Measurements from ENCODE around the gene CACNA2D2. TPM values are rescaled to one million over a fixed set of nuclear protein-coding genes. Genes with fewer than 3 reads are reported as not detected.

CACNA2D2 gene
- total RNA-seq, 1 experiment from 2014 or later = 22.0 TPM

- no peaks in the 10 kb centered on the region for H3K36me3 Mint-ChIP-seq
- H3K9me3 Mint-ChIP-seq = no peaks in the 10 kb centered on the region
- ChIA-PET POLR2A (no interaction called here), CTCF (interaction anchor here (0.9 to 4.1 kb wide), 4 partner anchors 60 to 119 kb away, joined by 3 to 18 read pairs (median 3); no protein-coding TSS in a partner anchor)
- no peak overlapping the region for H3K27ac Mint-ChIP-seq
- H3K4me1 Mint-ChIP-seq = no peaks in the 10 kb centered on the region; the same call in 1 of the 2 replicates
- DNase-seq (ENCODE audit: low spot score) (no peak), ATAC-seq (no peak)
- H3K4me3 Mint-ChIP-seq = no peak overlapping the region
- H3K27me3 Mint-ChIP-seq (ENCODE audit: low read depth) = no peaks in the 10 kb centered on the region
- TF ChIP-seq ATF2 (CRISPR knock-in tag; IDR thresholded peaks at IDR 0.05; ENCODE audit: borderline replicate concordance, low read depth) = no peak
- TF ChIP-seq ZNF512 (CRISPR knock-in tag; IDR thresholded peaks at IDR 0.05; ENCODE audit: borderline replicate concordance) = no peak
- TF ChIP-seq GRHL2 (CRISPR knock-in tag; IDR thresholded peaks at IDR 0.05; ENCODE audit: insufficient replicate concordance, severe bottlenecking) = no peak
- no peak for TF ChIP-seq MXD4 (CRISPR knock-in tag; IDR thresholded peaks at IDR 0.05; ENCODE audit: borderline replicate concordance)
- no peak for TF ChIP-seq ZNF281 (CRISPR knock-in tag; IDR thresholded peaks at IDR 0.05)
- TF ChIP-seq JUN (CRISPR knock-in tag; IDR thresholded peaks at IDR 0.05) = no peak
- TF ChIP-seq ATF3 (CRISPR knock-in tag; conservative IDR thresholded peaks at IDR 0.05) = no peak
- no peak for TF ChIP-seq IRF2 (CRISPR knock-in tag; IDR thresholded peaks at IDR 0.05; ENCODE audit: borderline replicate concordance, low read depth)
- no peak for TF ChIP-seq RORB (CRISPR knock-in tag; IDR thresholded peaks at IDR 0.05)
- no peak for TF ChIP-seq USF1 (CRISPR knock-in tag; IDR thresholded peaks at IDR 0.05)
- TF ChIP-seq KAT7 (CRISPR knock-in tag; IDR thresholded peaks at IDR 0.05; ENCODE audit: borderline replicate concordance) = no peak
- no peak for TF ChIP-seq STAT6 (CRISPR knock-in tag; conservative IDR thresholded peaks at IDR 0.05; ENCODE audit: low read depth)
- no peak for TF ChIP-seq CREB1 (CRISPR knock-in tag; IDR thresholded peaks at IDR 0.05)
- TF ChIP-seq NR1H2 (CRISPR knock-in tag; IDR thresholded peaks at IDR 0.05) = no peak
- TF ChIP-seq ZSCAN18 (CRISPR knock-in tag; IDR thresholded peaks at IDR 0.05) = no peak
- no peak for TF ChIP-seq ZNF263 (CRISPR knock-in tag; IDR thresholded peaks at IDR 0.05; ENCODE audit: low read depth)
- no peak for TF ChIP-seq ZNF671 (CRISPR knock-in tag; IDR thresholded peaks at IDR 0.05)
- no peak for TF ChIP-seq ZNF396 (CRISPR knock-in tag; IDR thresholded peaks at IDR 0.05; ENCODE audit: borderline replicate concordance)
- no peak for TF ChIP-seq TP53 (CRISPR knock-in tag; IDR thresholded peaks at IDR 0.05)
- TF ChIP-seq NFATC4 (CRISPR knock-in tag; IDR thresholded peaks at IDR 0.05) = no peak
These were observed 72.4 kb downstream of the CACNA2D2 start for GRCh38 chr3:50430950-50431435.
